Activated naive CD8-positive, alpha-beta T cell treated with anti-CD3 and anti-CD28 coated beads for 36 hours (primary cell): ENCODE results near the gene COL11A1. TPM values are rescaled to one million over a fixed set of nuclear protein-coding genes. Genes with fewer than 3 reads are reported as not detected.
"Not testable (repeated sequence)": the region's sequence is repeated elsewhere in the genome, so short reads cannot be mapped to it uniquely, and the experiment has no call there.

Experiments used
- DNase-seq: peaks from one replicate; pipeline ENCODE4 v3.0.0; 2021
- H3K27ac Mint-ChIP-seq: one replicate; pipeline ENCODE4 v1.8.0; 2022; ENCODE audit warnings: mild to moderate bottlenecking, moderate library complexity, mixed read lengths
- H3K27me3 Mint-ChIP-seq: one replicate; pipeline ENCODE4 v1.8.0; 2022; ENCODE audit warnings: mild to moderate bottlenecking, mixed read lengths
- H3K36me3 Mint-ChIP-seq: one replicate; pipeline ENCODE4 v1.8.0; 2021; ENCODE audit warnings: mild to moderate bottlenecking, mixed read lengths
- H3K4me1 Mint-ChIP-seq: one replicate; pipeline ENCODE4 v1.8.0; 2021; ENCODE audit warnings: mixed read lengths
- H3K4me3 Mint-ChIP-seq: one replicate; pipeline ENCODE4 v1.8.0; 2022; ENCODE audit warnings: mild to moderate bottlenecking, moderate library complexity, mixed read lengths
- H3K9me3 Mint-ChIP-seq: one replicate; pipeline ENCODE4 v1.8.0; 2022; ENCODE audit warnings: mixed read lengths
- total RNA-seq, 2 experiments: library from RNA; stranded (reverse); gene quantifications; one replicate each; pipeline ENCODE4 v1.2.3, GENCODE V29; 2021

The COL11A1 gene
- total RNA-seq = not detected

- Mint-ChIP-seq H3K36me3 (no peaks in the 10 kb centered on the region), H3K27ac (no peak within 1 kb of the TSS), H3K4me3 (no peak within 1 kb of the TSS), H3K27me3 (peaks cover 33% of the 10 kb centered on the region), H3K4me1 (peaks cover 5% of the 10 kb centered on the region), H3K9me3 (no peaks in the 10 kb centered on the region)
- DNase-seq = no peak
These were observed at the start of gene COL11A1 for GRCh38 chr1:103108376-103109150. Gene COL11A1 (minus strand): TSS chr1:103108522. CDS start chr1:103108178, 344 bp downstream.

GRCh38 chr1:103156966-103157365 lies 48.6 kb upstream of the COL11A1 start:
- Mint-ChIP-seq H3K36me3 (no peaks in the 10 kb centered on the region), H3K4me1 (no peaks in the 10 kb centered on the region), H3K27ac (no peak overlapping the region), H3K4me3 (no peak overlapping the region), H3K27me3 (no peaks in the 10 kb centered on the region), H3K9me3 (no peaks in the 10 kb centered on the region)
- no peak for DNase-seq

- H3K36me3 Mint-ChIP-seq = no peaks in the 10 kb centered on the region
- peaks cover 1% of the 10 kb centered on the region for H3K9me3 Mint-ChIP-seq
These were observed 37.8 kb upstream of the COL11A1 start for GRCh38 chr1:103146166-103146565.

GRCh38 chr1:103145449-103145848 lies 37.1 kb upstream of the COL11A1 start:
- Mint-ChIP-seq H3K27me3 (no peaks in the 10 kb centered on the region), H3K9me3 (peaks cover 1% of the 10 kb centered on the region), H3K27ac (no peak overlapping the region), H3K4me3 (no peak overlapping the region), H3K36me3 (no peaks in the 10 kb centered on the region), H3K4me1 (no peaks in the 10 kb centered on the region)
- DNase-seq = no peak

More at GRCh38 chr1:103146166-103146565, 37.8 kb upstream of the COL11A1 start:
- no peak for DNase-seq
- no peaks in the 10 kb centered on the region for H3K4me1 Mint-ChIP-seq
- H3K27ac Mint-ChIP-seq = no peak overlapping the region
- H3K27me3 Mint-ChIP-seq = no peaks in the 10 kb centered on the region
- no peak overlapping the region for H3K4me3 Mint-ChIP-seq

- Mint-ChIP-seq H3K9me3 (peaks cover 1% of the 10 kb centered on the region), H3K36me3 (no peaks in the 10 kb centered on the region), H3K27me3 (no peaks in the 10 kb centered on the region), H3K4me1 (no peaks in the 10 kb centered on the region), H3K4me3 (no peak overlapping the region), H3K27ac (no peak overlapping the region)
- DNase-seq = no peak
These were observed 36.4 kb upstream of the COL11A1 start for GRCh38 chr1:103144681-103145080.

- H3K4me3 Mint-ChIP-seq = no peak overlapping the region
- no peaks in the 10 kb centered on the region for H3K27me3 Mint-ChIP-seq
- no peaks in the 10 kb centered on the region for H3K36me3 Mint-ChIP-seq
- H3K27ac Mint-ChIP-seq = no peak overlapping the region
- H3K4me1 Mint-ChIP-seq = no peaks in the 10 kb centered on the region
- H3K9me3 Mint-ChIP-seq = peaks cover 5% of the 10 kb centered on the region
- no peak for DNase-seq
These were observed 34.1 kb upstream of the COL11A1 start for GRCh38 chr1:103142461-103142860.

GRCh38 chr1:103129796-103130195 lies 21.5 kb upstream of the COL11A1 start:
- H3K36me3 Mint-ChIP-seq = no peaks in the 10 kb centered on the region
- H3K27me3 Mint-ChIP-seq = no peaks in the 10 kb centered on the region
- no peak overlapping the region for H3K4me3 Mint-ChIP-seq

GRCh38 chr1:103129255-103129654 lies 20.9 kb upstream of the COL11A1 start:
- Mint-ChIP-seq H3K36me3 (no peaks in the 10 kb centered on the region), H3K9me3 (no peaks in the 10 kb centered on the region), H3K27ac (no peak overlapping the region), H3K4me1 (no peaks in the 10 kb centered on the region), H3K27me3 (no peaks in the 10 kb centered on the region), H3K4me3 (no peak overlapping the region)
- DNase-seq = no peak

More at GRCh38 chr1:103129796-103130195, 21.5 kb upstream of the COL11A1 start:
- DNase-seq = no peak
- H3K4me1 Mint-ChIP-seq = no peaks in the 10 kb centered on the region
- no peaks in the 10 kb centered on the region for H3K9me3 Mint-ChIP-seq
- H3K27ac Mint-ChIP-seq = no peak overlapping the region

- H3K4me3 Mint-ChIP-seq, DNase-seq, H3K9me3 Mint-ChIP-seq, H3K27ac Mint-ChIP-seq, H3K4me1 Mint-ChIP-seq, H3K27me3 Mint-ChIP-seq, H3K36me3 Mint-ChIP-seq: not testable (repeated sequence)
These were observed 19.9 kb upstream of the COL11A1 start for GRCh38 chr1:103128256-103128655.

GRCh38 chr1:103125219-103125618 lies 16.9 kb upstream of the COL11A1 start:
- Mint-ChIP-seq H3K36me3 (no peaks in the 10 kb centered on the region), H3K4me1 (no peaks in the 10 kb centered on the region), H3K27ac (no peak overlapping the region), H3K27me3 (no peaks in the 10 kb centered on the region), H3K4me3 (no peak overlapping the region), H3K9me3 (peaks cover 2% of the 10 kb centered on the region)
- no peak for DNase-seq

GRCh38 chr1:103122983-103123720 lies 14.8 kb upstream of the COL11A1 start:
- H3K9me3 Mint-ChIP-seq = peaks cover 2% of the 10 kb centered on the region
- no peaks in the 10 kb centered on the region for H3K4me1 Mint-ChIP-seq
- H3K36me3 Mint-ChIP-seq = no peaks in the 10 kb centered on the region
- H3K27ac Mint-ChIP-seq = no peak overlapping the region
- no peak for DNase-seq
- no peaks in the 10 kb centered on the region for H3K27me3 Mint-ChIP-seq
- no peak overlapping the region for H3K4me3 Mint-ChIP-seq

- Mint-ChIP-seq H3K36me3 (no peaks in the 10 kb centered on the region), H3K27me3 (no peaks in the 10 kb centered on the region)
These were observed 12.7 kb upstream of the COL11A1 start for GRCh38 chr1:103120981-103121380.

GRCh38 chr1:103112546-103112945 lies 4.2 kb upstream of the COL11A1 start:
- Mint-ChIP-seq H3K36me3 (no peaks in the 10 kb centered on the region), H3K27ac (no peak overlapping the region), H3K4me1 (peaks cover 2% of the 10 kb centered on the region), H3K4me3 (no peak overlapping the region), H3K9me3 (no peaks in the 10 kb centered on the region), H3K27me3 (peaks cover 16% of the 10 kb centered on the region)
- DNase-seq = no peak

More at GRCh38 chr1:103120981-103121380, 12.7 kb upstream of the COL11A1 start:
- H3K4me1 Mint-ChIP-seq = no peaks in the 10 kb centered on the region
- H3K9me3 Mint-ChIP-seq = peaks cover 2% of the 10 kb centered on the region
- H3K4me3 Mint-ChIP-seq = no peak overlapping the region
- no peak overlapping the region for H3K27ac Mint-ChIP-seq
- no peak for DNase-seq

GRCh38 chr1:103111926-103112325 lies 3.6 kb upstream of the COL11A1 start:
- no peak overlapping the region for H3K27ac Mint-ChIP-seq
- no peaks in the 10 kb centered on the region for H3K9me3 Mint-ChIP-seq
- no peak overlapping the region for H3K4me3 Mint-ChIP-seq
- H3K27me3 Mint-ChIP-seq = peaks cover 23% of the 10 kb centered on the region
- peaks cover 5% of the 10 kb centered on the region for H3K4me1 Mint-ChIP-seq
- H3K36me3 Mint-ChIP-seq = no peaks in the 10 kb centered on the region
- DNase-seq = no peak

- no peak overlapping the region for H3K4me3 Mint-ChIP-seq
- H3K27ac Mint-ChIP-seq = no peak overlapping the region
- DNase-seq = no peak
- H3K27me3 Mint-ChIP-seq = peaks cover 33% of the 10 kb centered on the region
- peaks cover 5% of the 10 kb centered on the region for H3K4me1 Mint-ChIP-seq
- H3K36me3 Mint-ChIP-seq = no peaks in the 10 kb centered on the region
- H3K9me3 Mint-ChIP-seq = no peaks in the 10 kb centered on the region
These were observed 2.4 kb upstream of the COL11A1 start for GRCh38 chr1:103110701-103111100.
